ENCODE data around the gene BCCIP.

DNA sequence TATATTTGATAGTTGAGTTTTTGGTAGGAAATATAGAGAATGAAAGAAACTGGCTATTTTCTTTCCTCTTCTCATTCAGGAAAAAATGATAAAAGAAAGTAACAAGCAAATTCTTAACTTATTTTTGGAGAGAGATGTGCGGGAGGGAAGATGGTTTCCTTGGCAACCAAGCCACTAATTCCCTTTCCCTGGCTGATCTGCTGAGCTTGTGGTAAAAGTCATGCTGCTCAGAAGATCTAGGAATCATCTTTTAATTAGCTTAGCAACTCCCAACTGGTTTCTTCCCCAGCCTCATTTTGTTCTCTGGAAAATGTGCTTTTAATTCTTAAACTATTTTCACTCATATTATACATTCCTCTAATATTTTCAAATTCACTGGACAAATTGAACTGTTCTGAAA is 12.1 kb upstream of the BCCIP start:
- TF ChIP-seq POLR2A (IDR thresholded peaks at IDR 0.05) (no peak), EP300 (IDR thresholded peaks at IDR 0.05) (no peak)
- TF ChIP-seq, protein P1, sequence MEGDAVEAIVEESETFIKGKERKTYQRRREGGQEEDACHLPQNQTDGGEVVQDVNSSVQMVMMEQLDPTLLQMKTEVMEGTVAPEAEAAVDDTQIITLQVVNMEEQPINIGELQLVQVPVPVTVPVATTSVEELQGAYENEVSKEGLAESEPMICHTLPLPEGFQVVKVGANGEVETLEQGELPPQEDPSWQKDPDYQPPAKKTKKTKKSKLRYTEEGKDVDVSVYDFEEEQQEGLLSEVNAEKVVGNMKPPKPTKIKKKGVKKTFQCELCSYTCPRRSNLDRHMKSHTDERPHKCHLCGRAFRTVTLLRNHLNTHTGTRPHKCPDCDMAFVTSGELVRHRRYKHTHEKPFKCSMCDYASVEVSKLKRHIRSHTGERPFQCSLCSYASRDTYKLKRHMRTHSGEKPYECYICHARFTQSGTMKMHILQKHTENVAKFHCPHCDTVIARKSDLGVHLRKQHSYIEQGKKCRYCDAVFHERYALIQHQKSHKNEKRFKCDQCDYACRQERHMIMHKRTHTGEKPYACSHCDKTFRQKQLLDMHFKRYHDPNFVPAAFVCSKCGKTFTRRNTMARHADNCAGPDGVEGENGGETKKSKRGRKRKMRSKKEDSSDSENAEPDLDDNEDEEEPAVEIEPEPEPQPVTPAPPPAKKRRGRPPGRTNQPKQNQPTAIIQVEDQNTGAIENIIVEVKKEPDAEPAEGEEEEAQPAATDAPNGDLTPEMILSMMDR (IDR thresholded peaks at IDR 0.05), result no peak
